GM18907 (cell line): ENCODE results near the gene MKRN2OS.

Experiments used
- ATAC-seq: cut with Tn5 transposase; IDR thresholded peaks from one replicate; pipeline ENCODE4 v1.9.1; 2021; ENCODE audit warnings: mild to moderate bottlenecking, moderate library complexity; ENCODE audit not compliant: unreplicated experiment

Gene MKRN2OS

GRCh38 chr3:12516873-12517272 lies 28.4 kb downstream of the MKRN2OS start:
- ATAC-seq: no peak

- no peak for ATAC-seq
These were observed 29.7 kb downstream of the MKRN2OS start for GRCh38 chr3:12515631-12516030.

- ATAC-seq: no peak
These were observed 31.4 kb downstream of the MKRN2OS start for GRCh38 chr3:12513694-12514446.

DNA sequence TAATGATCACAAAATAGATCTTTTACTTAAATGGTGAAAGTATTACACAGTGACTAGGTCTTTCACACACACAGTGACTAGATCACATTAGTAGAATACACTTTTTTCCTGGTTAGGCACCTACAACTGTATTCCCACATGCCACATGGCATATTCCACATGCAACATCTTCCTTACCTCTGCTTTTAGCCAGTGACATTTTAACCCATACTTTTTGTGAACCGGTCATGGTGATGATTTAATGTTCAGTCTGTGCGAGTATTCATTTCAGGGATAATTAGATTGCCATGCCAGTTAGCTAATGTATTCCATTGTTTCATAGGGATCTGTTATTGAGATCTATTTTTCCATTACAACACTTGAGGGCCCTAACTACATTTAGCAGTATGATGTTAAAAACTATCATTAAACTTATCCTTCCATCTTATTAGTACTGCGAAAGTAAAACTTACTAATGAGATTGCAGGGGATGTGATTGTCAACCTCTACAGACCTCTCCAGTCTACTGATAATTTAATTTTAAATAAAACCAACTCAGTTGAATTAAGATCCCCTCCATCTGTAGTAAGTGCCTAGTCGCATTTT lies 32.7 kb downstream of the MKRN2OS start:
- ATAC-seq: no peak

DNA sequence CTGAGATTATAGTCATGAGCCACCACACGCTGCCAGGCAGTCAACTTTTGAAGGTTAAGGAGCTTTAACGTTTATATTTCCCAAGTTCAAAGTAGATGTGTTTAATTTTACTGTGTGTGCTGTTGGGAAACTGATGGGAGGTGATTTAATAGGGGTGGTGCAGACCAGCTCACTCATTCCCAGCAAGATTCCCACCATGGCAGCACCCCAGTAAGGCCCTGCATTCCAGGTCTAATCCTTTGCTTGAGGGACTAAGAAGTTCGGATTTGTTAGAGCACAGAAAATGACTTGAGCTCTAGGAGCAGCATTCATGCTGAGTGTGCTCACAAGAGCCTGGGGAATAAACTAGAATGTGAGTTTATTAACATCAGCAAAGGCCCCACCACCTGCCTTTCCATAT lies 35.8 kb downstream of the MKRN2OS start:
- ATAC-seq: no peak

DNA sequence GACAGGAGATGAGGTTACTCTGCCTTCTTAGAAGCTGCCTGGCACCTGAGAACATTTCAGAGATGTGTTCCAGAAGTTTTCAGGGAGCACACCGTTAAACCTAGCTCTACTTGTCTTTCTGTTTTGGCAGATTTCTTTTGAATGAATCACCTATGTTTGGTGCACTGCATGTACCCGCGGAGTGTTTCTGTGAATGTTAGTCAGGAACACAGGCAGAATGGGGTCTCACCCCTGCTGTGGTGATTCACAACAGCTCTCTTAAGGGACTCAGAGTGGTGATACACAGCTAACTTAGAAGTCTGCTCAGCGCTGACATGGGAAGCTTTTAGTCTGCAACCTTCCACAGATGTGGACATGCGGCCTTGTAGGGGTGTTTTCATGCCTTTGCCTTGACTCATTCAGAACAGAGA lies 37.0 kb downstream of the MKRN2OS start:
- no peak for ATAC-seq

DNA sequence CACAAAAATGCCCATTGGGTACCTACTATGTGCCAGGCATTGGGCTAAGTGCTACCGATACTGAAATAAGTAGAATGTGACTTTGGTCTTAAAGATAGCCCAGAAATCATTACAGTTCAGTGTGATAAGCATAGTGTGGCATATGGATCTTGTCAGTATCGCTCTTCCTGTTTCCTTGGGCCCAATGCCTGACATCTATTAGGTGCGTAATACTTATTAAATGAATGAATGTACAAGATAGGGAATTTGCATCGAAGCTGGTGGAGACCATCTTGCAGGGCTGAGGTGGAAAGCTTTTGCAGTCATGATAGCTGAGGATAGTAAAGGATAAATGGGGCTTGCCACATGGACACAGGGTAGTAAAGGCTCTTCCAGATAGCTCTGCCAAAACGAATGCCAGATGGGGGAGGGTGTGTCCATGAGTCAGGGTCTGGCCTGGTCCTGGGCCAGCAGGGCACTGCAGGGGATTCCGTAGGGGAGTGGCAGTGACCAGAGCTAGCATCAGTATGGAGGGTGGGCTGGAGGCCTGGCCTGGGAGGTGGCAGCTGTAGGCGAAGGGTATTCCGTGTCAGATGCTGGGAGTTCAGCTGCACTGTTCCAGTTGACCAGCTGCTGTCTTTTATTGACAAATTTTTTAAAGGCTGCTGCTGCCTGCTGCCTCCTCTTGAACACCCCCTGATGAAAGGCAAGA lies 37.6 kb downstream of the MKRN2OS start:
- no peak for ATAC-seq

GRCh38 chr3:12506201-12506709 lies 39.0 kb downstream of the MKRN2OS start:
- ATAC-seq: no peak

- ATAC-seq: no peak
These were observed 42.0 kb downstream of the MKRN2OS start for GRCh38 chr3:12503126-12503957.

DNA sequence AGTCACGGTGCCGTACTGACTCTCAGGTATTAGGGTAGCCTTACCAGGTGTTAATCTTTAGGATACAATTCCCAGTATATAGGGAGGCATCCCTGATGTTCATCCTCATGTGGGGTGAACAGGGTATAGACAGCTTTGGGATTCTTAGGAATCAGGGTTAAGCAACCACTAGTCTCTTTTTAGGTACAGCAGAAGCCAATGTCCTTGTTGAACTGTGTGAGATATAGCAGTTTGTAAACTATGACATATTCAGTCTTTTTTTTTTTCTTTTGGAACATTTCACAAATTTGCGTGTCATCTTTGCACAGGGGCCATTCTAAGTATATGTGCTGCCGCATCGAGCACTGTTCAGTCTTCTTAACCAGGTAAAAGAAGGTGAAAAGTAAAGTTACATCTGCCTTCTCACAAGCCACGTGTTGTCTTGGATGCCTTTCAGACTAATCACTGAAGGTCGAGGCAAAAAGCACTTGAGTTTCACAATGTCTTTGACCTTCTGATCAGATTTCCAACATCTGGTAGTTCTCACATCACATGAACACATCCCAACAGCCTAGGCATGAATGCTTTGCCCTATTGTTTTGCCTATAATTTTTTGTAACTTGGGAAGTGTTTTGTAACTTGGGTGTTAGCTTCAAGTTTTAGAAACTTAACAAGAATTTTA lies 43.8 kb downstream of the MKRN2OS start:
- ATAC-seq: no peak

- no peak for ATAC-seq
These were observed 45.8 kb downstream of the MKRN2OS start for GRCh38 chr3:12499474-12499873.

DNA sequence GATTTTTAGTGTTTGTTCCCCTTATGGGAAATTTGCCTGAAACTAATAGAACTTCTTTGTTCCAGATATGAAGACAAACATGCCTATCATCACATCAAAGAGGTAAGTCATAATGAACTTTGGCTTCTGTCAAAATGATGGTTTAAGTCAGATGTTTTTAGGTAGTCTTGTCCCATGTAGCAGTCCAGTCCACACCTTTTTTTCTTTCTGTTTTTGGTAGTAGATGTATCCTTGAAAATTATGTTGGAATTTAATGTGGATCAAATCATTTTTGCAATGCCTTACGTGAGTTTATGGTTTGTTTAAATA lies 48.9 kb downstream of the MKRN2OS start:
- ATAC-seq: no peak

GRCh38 chr3:12495749-12496452 lies 49.4 kb downstream of the MKRN2OS start:
- no peak for ATAC-seq

DNA sequence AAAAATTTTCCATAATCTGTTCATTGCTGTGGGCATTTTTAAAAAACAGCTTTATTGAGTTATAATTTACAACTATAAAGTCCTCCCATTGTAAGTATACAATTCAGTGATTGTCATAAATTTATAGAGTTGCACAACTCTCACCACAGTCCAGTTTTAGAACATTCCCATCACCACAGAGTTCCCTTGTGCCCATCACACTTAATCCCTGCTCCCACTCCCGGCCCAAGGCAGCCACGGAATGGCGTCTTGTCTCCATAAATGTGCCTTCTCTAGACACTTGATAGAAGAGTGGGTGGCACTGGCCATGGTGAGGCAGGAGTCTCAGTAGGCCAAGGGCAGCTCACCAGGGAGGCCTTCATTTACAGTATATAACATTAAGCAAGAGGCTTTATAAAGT lies 54.8 kb downstream of the MKRN2OS start:
- no peak for ATAC-seq

GRCh38 chr3:12489832-12490231 lies 55.5 kb downstream of the MKRN2OS start:
- no peak for ATAC-seq
